ENCODE measurements around the gene NPIPB2. TPM values are rescaled to one million over a fixed set of nuclear protein-coding genes. Genes with fewer than 3 reads are reported as not detected.
"Not testable (repeated sequence)": the region's sequence is repeated elsewhere in the genome, so short reads cannot be mapped to it uniquely, and the experiment has no call there.

The NPIPB2 gene
- total and polyA plus RNA-seq, 5 donors from 2014 or later = 0.44 to 17.5 (median 2.2) TPM; not detected in 1

GRCh38 chr16:11924046-11924445 lies 17.8 kb downstream of the NPIPB2 start:
- H3K27ac ChIP-seq (ENCODE audit: insufficient read depth, low read length, poor library complexity, severe bottlenecking); H3K4me3 Mint-ChIP-seq; DNase-seq; ATAC-seq (ENCODE audit: low read depth in 2 of 2); H3K4me1 Mint-ChIP-seq; H3K9me3 ChIP-seq (ENCODE audit: control insufficient read depth in 2 of 2, low read length in 2 of 2); H3K4me1 ChIP-seq (ENCODE audit: control insufficient read depth, insufficient read depth, low read length, poor library complexity, severe bottlenecking); H3K4me3 ChIP-seq (ENCODE audit: low read depth, low read length); H3K36me3 Mint-ChIP-seq; H3K9me3 Mint-ChIP-seq; H3K27me3 ChIP-seq (ENCODE audit: control insufficient read depth, insufficient read depth, low read length); H3K36me3 ChIP-seq (ENCODE audit: control insufficient read depth, insufficient read depth, low read length): not testable (repeated sequence)
- Mint-ChIP-seq H3K27me3 (peaks cover 27% of the 10 kb centered on the region), H3K27ac (peak overlapping the region in 1 of 3 donors; percentile 79)

- peaks cover 38% of the 10 kb centered on the region for H3K27me3 Mint-ChIP-seq
- H3K4me3 ChIP-seq (ENCODE audit: low read depth, low read length) = peak overlapping the region; percentile 66
- no peaks in the 10 kb centered on the region for H3K9me3 ChIP-seq (ENCODE audit: control insufficient read depth in 2 of 2, low read length in 2 of 2)
- no peaks in the 10 kb centered on the region for H3K27me3 ChIP-seq (ENCODE audit: control insufficient read depth, insufficient read depth, low read length)
- peak overlapping the region; percentile 89 to 99 (median 94) for H3K4me3 Mint-ChIP-seq
- H3K9me3 Mint-ChIP-seq = peaks cover 0 to 4% (median 0%) of the 10 kb centered on the region in 7 donors
- H3K36me3 Mint-ChIP-seq = no peaks in the 10 kb centered on the region
- H3K36me3 ChIP-seq (ENCODE audit: control insufficient read depth, insufficient read depth, low read length) = no peaks in the 10 kb centered on the region
- H3K4me1 ChIP-seq (ENCODE audit: control insufficient read depth, insufficient read depth, low read length, poor library complexity, severe bottlenecking) = peaks cover 22% of the 10 kb centered on the region
- H3K27ac ChIP-seq (ENCODE audit: insufficient read depth, low read length, poor library complexity, severe bottlenecking) = peak overlapping the region; percentile 81
- no peak for DNase-seq
- no peak for ATAC-seq (ENCODE audit: low read depth in 2 of 2)
- H3K27ac Mint-ChIP-seq = peak overlapping the region; percentile 86 to 90 (median 89)
- H3K4me1 Mint-ChIP-seq = peaks cover 15 to 37% (median 27%) of the 10 kb centered on the region in 4 donors
Observed at GRCh38 chr16:11916524-11917285, 25.1 kb downstream of the NPIPB2 start.

GRCh38 chr16:11915644-11916523 lies 26.0 kb downstream of the NPIPB2 start, which contains the start of gene GSPT1:
GSPT1 (minus strand) TSS chr16:11915956; CDS start chr16:11915720, 236 bp downstream.
- Histone ChIP-seq H3K27ac (ENCODE audit: insufficient read depth, low read length, poor library complexity, severe bottlenecking) (peak within 1 kb of the TSS; percentile 81), H3K4me3 (ENCODE audit: low read depth, low read length) (peak within 1 kb of the TSS; percentile 100), H3K27me3 (ENCODE audit: control insufficient read depth, insufficient read depth, low read length) (no peaks in the 10 kb centered on the region), H3K9me3 (ENCODE audit: control insufficient read depth in 2 of 2, low read length in 2 of 2) (no peaks in the 10 kb centered on the region), H3K36me3 (ENCODE audit: control insufficient read depth, insufficient read depth, low read length) (no peaks in the 10 kb centered on the region), H3K4me1 (ENCODE audit: control insufficient read depth, insufficient read depth, low read length, poor library complexity, severe bottlenecking) (peaks cover 28% of the 10 kb centered on the region)
- Mint-ChIP-seq H3K4me1 (peaks cover 17 to 41% (median 31%) of the 10 kb centered on the region in 4 donors), H3K27me3 (peaks cover 33% of the 10 kb centered on the region), H3K27ac (peak within 1 kb of the TSS; percentile 93 to 95 (median 94)), H3K36me3 (no peaks in the 10 kb centered on the region), H3K9me3 (peaks cover 0 to 4% (median 0%) of the 10 kb centered on the region in 7 donors), H3K4me3 (peak within 1 kb of the TSS; percentile 95 to 99 (median 96))
- DNase-seq (peak; percentile 98 to 100 (median 100)), ATAC-seq (ENCODE audit: low read depth in 2 of 2) (peak; percentile 92 to 93)

GRCh38 chr16:11915114-11915643 lies 26.7 kb downstream of the NPIPB2 start:
- Mint-ChIP-seq H3K4me3 (peak overlapping the region; percentile 95 to 99 (median 96)), H3K27me3 (peaks cover 26% of the 10 kb centered on the region), H3K9me3 (peaks cover 0 to 4% (median 0%) of the 10 kb centered on the region in 7 donors), H3K27ac (peak overlapping the region; percentile 93 to 95 (median 94)), H3K4me1 (peaks cover 24 to 48% (median 38%) of the 10 kb centered on the region in 4 donors), H3K36me3 (no peaks in the 10 kb centered on the region)
- Histone ChIP-seq H3K9me3 (ENCODE audit: control insufficient read depth in 2 of 2, low read length in 2 of 2) (no peaks in the 10 kb centered on the region), H3K36me3 (ENCODE audit: control insufficient read depth, insufficient read depth, low read length) (no peaks in the 10 kb centered on the region), H3K27ac (ENCODE audit: insufficient read depth, low read length, poor library complexity, severe bottlenecking) (peak overlapping the region; percentile 81), H3K4me3 (ENCODE audit: low read depth, low read length) (no peak overlapping the region), H3K4me1 (ENCODE audit: control insufficient read depth, insufficient read depth, low read length, poor library complexity, severe bottlenecking) (peaks cover 35% of the 10 kb centered on the region), H3K27me3 (ENCODE audit: control insufficient read depth, insufficient read depth, low read length) (no peaks in the 10 kb centered on the region)
- DNase-seq (peak; percentile 10 to 42 (median 37)), ATAC-seq (ENCODE audit: low read depth in 2 of 2) (no peak)

- Histone ChIP-seq H3K4me1 (ENCODE audit: control insufficient read depth, insufficient read depth, low read length, poor library complexity, severe bottlenecking) (peaks cover 37% of the 10 kb centered on the region), H3K36me3 (ENCODE audit: control insufficient read depth, insufficient read depth, low read length) (no peaks in the 10 kb centered on the region), H3K27ac (ENCODE audit: insufficient read depth, low read length, poor library complexity, severe bottlenecking) (peak overlapping the region; percentile 81), H3K27me3 (ENCODE audit: control insufficient read depth, insufficient read depth, low read length) (no peaks in the 10 kb centered on the region), H3K9me3 (ENCODE audit: control insufficient read depth in 2 of 2, low read length in 2 of 2) (no peaks in the 10 kb centered on the region), H3K4me3 (ENCODE audit: low read depth, low read length) (peak overlapping the region; percentile 100)
- DNase-seq (peak; percentile 11 to 69 (median 61)), ATAC-seq (ENCODE audit: low read depth in 2 of 2) (no peak)
- H3K27me3 Mint-ChIP-seq = peaks cover 19% of the 10 kb centered on the region
- H3K4me1 Mint-ChIP-seq = peaks cover 25 to 55% (median 40%) of the 10 kb centered on the region in 4 donors
- H3K36me3 Mint-ChIP-seq = no peaks in the 10 kb centered on the region
- H3K4me3 Mint-ChIP-seq = peak overlapping the region; percentile 95 to 98 (median 96)
- H3K27ac Mint-ChIP-seq = peak overlapping the region; percentile 90 to 95 (median 94)
- H3K9me3 Mint-ChIP-seq = peaks cover 0 to 4% (median 0%) of the 10 kb centered on the region in 7 donors
Observed at GRCh38 chr16:11914210-11915113, 27.4 kb downstream of the NPIPB2 start.

- peak overlapping the region; percentile 81 for H3K27ac ChIP-seq (ENCODE audit: insufficient read depth, low read length, poor library complexity, severe bottlenecking)
- Mint-ChIP-seq H3K4me1 (peaks cover 25 to 62% (median 46%) of the 10 kb centered on the region in 4 donors), H3K9me3 (peaks cover 0 to 4% (median 0%) of the 10 kb centered on the region in 7 donors), H3K27ac (peak overlapping the region; percentile 90 to 95 (median 94)), H3K36me3 (no peaks in the 10 kb centered on the region), H3K4me3 (peak overlapping the region; percentile 95 to 98 (median 96)), H3K27me3 (peaks cover 19% of the 10 kb centered on the region)
- no peaks in the 10 kb centered on the region for H3K27me3 ChIP-seq (ENCODE audit: control insufficient read depth, insufficient read depth, low read length)
- H3K4me3 ChIP-seq (ENCODE audit: low read depth, low read length) = peak overlapping the region; percentile 100
- no peaks in the 10 kb centered on the region for H3K9me3 ChIP-seq (ENCODE audit: control insufficient read depth in 2 of 2, low read length in 2 of 2)
- H3K36me3 ChIP-seq (ENCODE audit: control insufficient read depth, insufficient read depth, low read length) = no peaks in the 10 kb centered on the region
- DNase-seq (peak; percentile 42 to 68 (median 60)), ATAC-seq (ENCODE audit: low read depth in 2 of 2) (no peak)
- peaks cover 37% of the 10 kb centered on the region for H3K4me1 ChIP-seq (ENCODE audit: control insufficient read depth, insufficient read depth, low read length, poor library complexity, severe bottlenecking)
Observed at GRCh38 chr16:11913425-11914079, 28.3 kb downstream of the NPIPB2 start.

All from CD4-positive, CD25-positive, alpha-beta regulatory T cell (primary cell).